Measurements from ENCODE around the gene GJD4. TPM values are rescaled to one million over a fixed set of nuclear protein-coding genes. Genes with fewer than 3 reads are reported as not detected.

The GJD4 gene
- polyA plus RNA-seq, 2 of the 4 experiments (the other 2 are of a cell fraction) = not detected

DNA sequence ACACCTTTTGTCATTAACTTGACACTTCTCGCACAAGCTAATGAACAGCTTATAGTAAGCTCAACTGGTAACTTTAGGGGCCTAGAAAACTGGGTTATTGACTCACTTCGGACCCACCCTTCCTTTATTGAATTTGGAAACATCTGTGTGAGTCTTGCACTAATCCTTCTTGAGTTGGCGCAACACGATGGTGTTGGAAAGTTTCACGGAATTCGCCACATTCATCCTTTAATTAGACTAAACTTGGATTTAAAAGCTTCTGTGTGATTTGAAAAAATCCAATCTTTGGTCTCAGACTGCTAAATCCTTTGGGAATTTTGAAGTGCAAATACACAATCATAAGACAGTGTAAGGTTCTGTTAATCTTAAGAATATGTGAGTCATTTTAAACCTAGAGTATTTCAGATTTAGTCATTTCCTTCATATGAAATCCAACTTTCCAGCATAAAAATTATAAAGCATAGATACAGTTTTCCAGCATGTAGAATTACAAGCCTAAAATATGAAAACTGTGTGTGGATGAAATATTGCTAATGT lies 21.9 kb downstream of the GJD4 start:
- no peak for ATAC-seq
- Histone ChIP-seq H3K27ac (peak overlapping the region in 1 of 2 experiments; percentile 23; a peak in 2 of 6 replicates), H3K9me3 (peaks cover 9% of the 10 kb centered on the region; the same call in 2 of the 3 replicates), H3K4me1 (peaks cover 7% of the 10 kb centered on the region; the same call in 1 of the 3 replicates), H3K4me3 (no peak overlapping the region), H3K4me2 (peak overlapping the region; percentile 24; the same call in 2 of the 3 replicates)
- WGBS (ENCODE audit: missing lambda C conversion rate) = 63% methylated on average over 6 of the region's 6 CpGs
- ChIA-PET CTCF (interaction anchor here (0.7 to 3.7 kb wide), 3 partner anchors 9 to 1152 kb away, joined by 3 to 14 read pairs (median 4); no protein-coding TSS in a partner anchor), POLR2A (no interaction called here)
- DNase-seq (ENCODE audit: low read depth in 1 of 2, low spot score in 1 of 2) = no peak
- no peak for FAIRE-seq
- TF ChIP-seq MYC (IDR thresholded peaks at IDR 0.05; ENCODE audit: borderline replicate concordance, low read length) = no peak
- TF ChIP-seq FOXS1 (CRISPR knock-in tag; IDR thresholded peaks at IDR 0.05) = no peak
- TF ChIP-seq GATA3 (IDR thresholded peaks at IDR 0.05; ENCODE audit: borderline replicate concordance) = no peak
- TF ChIP-seq TP53 (CRISPR knock-in tag; IDR thresholded peaks at IDR 0.05) = no peak
- no peak for TF ChIP-seq EP300 (IDR thresholded peaks at IDR 0.05)
- no peak for TF ChIP-seq ATOH8 (CRISPR knock-in tag; IDR thresholded peaks at IDR 0.05; ENCODE audit: low read depth)
- TF ChIP-seq NPAS2 (CRISPR knock-in tag; IDR thresholded peaks at IDR 0.05; ENCODE audit: borderline replicate concordance) = no peak
- TF ChIP-seq, protein P1, sequence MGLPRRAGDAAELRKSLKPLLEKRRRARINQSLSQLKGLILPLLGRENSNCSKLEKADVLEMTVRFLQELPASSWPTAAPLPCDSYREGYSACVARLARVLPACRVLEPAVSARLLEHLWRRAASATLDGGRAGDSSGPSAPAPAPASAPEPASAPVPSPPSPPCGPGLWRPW (IDR thresholded peaks at IDR 0.05) = no peak
- no peak for TF ChIP-seq SREBF2 (IDR thresholded peaks at IDR 0.05)
- no peak for TF ChIP-seq SMC3 (IDR thresholded peaks at IDR 0.05)
- TF ChIP-seq E2F6 (IDR thresholded peaks at IDR 0.05; ENCODE audit: borderline replicate concordance, low read depth) = no peak
- no peak for TF ChIP-seq CEBPB (IDR thresholded peaks at IDR 0.05)
- no peak for TF ChIP-seq CBX2 (IDR thresholded peaks at IDR 0.05; ENCODE audit: borderline replicate concordance, low read depth)
- TF ChIP-seq HOXB13 (CRISPR knock-in tag; IDR thresholded peaks at IDR 0.05; ENCODE audit: low read depth) = no peak
- TF ChIP-seq JUNB (IDR thresholded peaks at IDR 0.05) = no peak
- TF ChIP-seq EHMT2 (IDR thresholded peaks at IDR 0.05; ENCODE audit: low read depth) = no peak
- no peak for TF ChIP-seq BHLHE40 (IDR thresholded peaks at IDR 0.05; ENCODE audit: low read depth, low read length)

GRCh38 chr10:35631404-35631803 lies 26.3 kb downstream of the GJD4 start:
- DNase-seq (ENCODE audit: low read depth in 1 of 2, low spot score in 1 of 2) (no peak), FAIRE-seq (no peak), ATAC-seq (no peak)
- ChIA-PET CTCF (interaction anchor here (1.4 to 10.4 kb wide), 4 partner anchors 9 to 1250 kb away, joined by 3 to 105 read pairs (median 7); no protein-coding TSS in a partner anchor), POLR2A (no interaction called here)
- no peak overlapping the region for H3K4me3 ChIP-seq
- WGBS (ENCODE audit: missing lambda C conversion rate) = 71% methylated on average over 1 of the region's 1 CpG
- H3K9me3 ChIP-seq = peaks cover 9% of the 10 kb centered on the region; the same call in 1 of the 3 replicates
- H3K4me2 ChIP-seq = no peak overlapping the region
- peaks cover 15% of the 10 kb centered on the region for H3K4me1 ChIP-seq
- no peak overlapping the region for H3K27ac ChIP-seq
- no peak for TF ChIP-seq RFX5 (IDR thresholded peaks at IDR 0.05)
- TF ChIP-seq CEBPB (IDR thresholded peaks at IDR 0.05) = 0 out of 4 replicates have a peak, but pooled peaks of 1 of the 2 experiments have one; percentile 6

DNA sequence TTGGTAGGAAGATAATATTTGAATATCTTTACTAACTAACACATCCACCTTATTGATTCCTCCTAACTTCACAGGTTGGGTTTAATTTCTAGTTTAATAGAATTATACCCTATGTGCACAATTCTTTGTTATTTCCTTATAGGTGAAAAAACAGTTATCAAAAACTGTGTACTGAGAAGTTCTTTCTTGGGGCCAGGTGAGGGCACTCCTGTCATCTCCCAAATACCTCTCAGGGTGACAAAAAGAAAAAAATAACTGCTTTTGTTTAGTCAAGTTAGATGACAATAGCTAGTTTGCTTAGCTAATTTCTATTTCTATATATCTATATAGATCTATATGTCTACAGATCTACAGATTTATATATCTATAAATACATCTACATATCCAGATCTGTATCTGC lies 26.9 kb downstream of the GJD4 start:
- ChIA-PET POLR2A (no interaction called here), CTCF (interaction anchor here (1.0 to 10.4 kb wide), 5 partner anchors 8 to 1249 kb away, joined by 3 to 105 read pairs (median 3); no protein-coding TSS in a partner anchor)
- peaks cover 9% of the 10 kb centered on the region; the same call in 1 of the 3 replicates for H3K9me3 ChIP-seq
- FAIRE-seq (no peak), DNase-seq (ENCODE audit: low read depth in 1 of 2, low spot score in 1 of 2) (no peak), ATAC-seq (no peak)
- no peak overlapping the region for H3K4me3 ChIP-seq
- no peak overlapping the region for H3K4me2 ChIP-seq
- peaks cover 19% of the 10 kb centered on the region for H3K4me1 ChIP-seq
- no peak overlapping the region for H3K27ac ChIP-seq
- no peak for TF ChIP-seq ZFP36 (IDR thresholded peaks at IDR 0.05; ENCODE audit: borderline replicate concordance, partially characterized antibody)
- TF ChIP-seq HDAC2 (IDR thresholded peaks at IDR 0.05) = no peak
- no peak for TF ChIP-seq BHLHE40 (IDR thresholded peaks at IDR 0.05; ENCODE audit: low read depth, low read length)
- TF ChIP-seq TFCP2L1 (CRISPR knock-in tag; IDR thresholded peaks at IDR 0.05) = no peak
- no peak for TF ChIP-seq POLR2AphosphoS2 (conservative IDR thresholded peaks at IDR 0.05; ENCODE audit: low read length)
- no peak for TF ChIP-seq HEYL (CRISPR knock-in tag; IDR thresholded peaks at IDR 0.05)
- peak; percentile 41 to 47; a peak in 4 of 5 replicates for TF ChIP-seq RAD21 (conservative IDR thresholded peaks at IDR 0.05 in 1 of 2, IDR thresholded peaks at IDR 0.05 in 1 of 2)
- TF ChIP-seq KDM1A (IDR thresholded peaks at IDR 0.05; ENCODE audit: low read depth) = no peak
- no peak for TF ChIP-seq RCOR1 (IDR thresholded peaks at IDR 0.05; ENCODE audit: low read depth, low read length)
- no peak for TF ChIP-seq JUN (IDR thresholded peaks at IDR 0.05)
- no peak for TF ChIP-seq MAX (IDR thresholded peaks at IDR 0.05)
- TF ChIP-seq, protein P2, sequence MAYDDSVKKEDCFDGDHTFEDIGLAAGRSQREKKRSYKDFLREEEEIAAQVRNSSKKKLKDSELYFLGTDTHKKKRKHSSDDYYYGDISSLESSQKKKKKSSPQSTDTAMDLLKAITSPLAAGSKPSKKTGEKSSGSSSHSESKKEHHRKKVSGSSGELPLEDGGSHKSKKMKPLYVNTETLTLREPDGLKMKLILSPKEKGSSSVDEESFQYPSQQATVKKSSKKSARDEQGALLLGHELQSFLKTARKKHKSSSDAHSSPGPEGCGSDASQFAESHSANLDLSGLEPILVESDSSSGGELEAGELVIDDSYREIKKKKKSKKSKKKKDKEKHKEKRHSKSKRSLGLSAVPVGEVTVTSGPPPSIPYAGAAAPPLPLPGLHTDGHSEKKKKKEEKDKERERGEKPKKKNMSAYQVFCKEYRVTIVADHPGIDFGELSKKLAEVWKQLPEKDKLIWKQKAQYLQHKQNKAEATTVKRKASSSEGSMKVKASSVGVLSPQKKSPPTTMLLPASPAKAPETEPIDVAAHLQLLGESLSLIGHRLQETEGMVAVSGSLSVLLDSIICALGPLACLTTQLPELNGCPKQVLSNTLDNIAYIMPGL (CRISPR knock-in tag; IDR thresholded peaks at IDR 0.05; ENCODE audit: borderline replicate concordance) = no peak
- TF ChIP-seq HOXB5 (CRISPR knock-in tag; IDR thresholded peaks at IDR 0.05) = no peak
